Stomach (tissue), 9 donors: ENCODE results near the gene CREBRF. TPM values are rescaled to one million over a fixed set of nuclear protein-coding genes. Genes with fewer than 3 reads are reported as not detected.

Source experiments
- DNase-seq, 2 donors: peaks; one replicate each; pipeline versions ENCODE4 v3.0.0 to v3.0.0-alpha.2; 2013 to 2019
- H3K27ac ChIP-seq, 5 donors: fragments of 200-600 bp in 4 of 5; sonication (generic) in 4 of 5; one replicate each; pipeline ENCODE4 v1.5.1; 2013 to 2019; ENCODE audit warnings: mild to moderate bottlenecking in 1 of 5, moderate library complexity in 1 of 5
- H3K27me3 ChIP-seq, 3 donors: fragments of 200-600 bp; sonication (generic); one replicate each; pipeline ENCODE4 v1.5.1; 2017 to 2019; ENCODE audit warnings: mixed run types in 1 of 3
- H3K36me3 ChIP-seq, 4 donors: fragments of 200-600 bp; sonication (generic); 1 replicate in 3 of 4; 2 replicates in 1 of 4; pipeline ENCODE4 v1.5.1; 2016 to 2019
- H3K4me1 ChIP-seq, 4 donors: fragments of 200-600 bp; sonication (generic); one replicate each; pipeline ENCODE4 v1.5.1; 2016 to 2019
- H3K4me3 ChIP-seq, 4 donors: fragments of 200-600 bp; sonication (generic) in 3 of 4; one replicate each; pipeline ENCODE4 v1.5.1; 2016 to 2019; ENCODE audit warnings: mild to moderate bottlenecking in 1 of 4
- H3K9me3 ChIP-seq, 4 donors: fragments of 200-600 bp; sonication (generic); one replicate each; pipeline ENCODE4 v1.5.1; 2016 to 2019
- CTCF ChIP-seq, 7 experiments: fragments of 450-650 bp in 4 of 7; fragments of 200-600 bp in 3 of 7; sonication (generic) in 3 of 7; IDR thresholded peaks; one replicate each; pipeline ENCODE4 v1.5.1; 2016 to 2019; ENCODE audit warnings: antibody characterized with exemption in 7 of 7, control low read depth in 2 of 7, mild to moderate bottlenecking in 1 of 7
- EP300 ChIP-seq: sonication (generic); formaldehyde crosslinking; IDR thresholded peaks from one replicate; pipeline ENCODE4 v1.6.1; 2017; ENCODE audit warnings: antibody characterized with exemption
- POLR2A ChIP-seq, 4 donors: fragments of 450-650 bp; IDR thresholded peaks; one replicate each; pipeline ENCODE4 v1.6.1; 2016; ENCODE audit warnings: antibody characterized with exemption in 4 of 4, control low read depth in 2 of 4, mild to moderate bottlenecking in 1 of 4, moderate library complexity in 1 of 4
- POLR2AphosphoS5 ChIP-seq, 3 donors: sonication (generic); formaldehyde crosslinking; IDR thresholded peaks; one replicate each; pipeline ENCODE4 v1.6.1; 2016; ENCODE audit warnings: antibody characterized with exemption in 3 of 3
- WGBS, 5 donors: extraction: QIAGEN DNeasy Blood & Tissue Kit in 3 of 5; methylation state at CpG; one replicate each; pipeline versions ENCODE4 v1.1.5 to v1.1.7; 2013 to 2018; 5-methylcytosine and 5-hydroxymethylcytosine counted together
- intact Hi-C: fragments of 100-400 bp; cut with DNase I; formaldehyde crosslinking; loops from one replicate; pipeline ENCODE4 v1.15.1; 2023; ENCODE audit warnings: low total_unique reads
- polyA plus RNA-seq, 3 donors: library from polyadenylated mRNA; stranded (reverse); fragments of 200-250 nt; gene quantifications; one replicate each; pipeline ENCODE4 v1.2.3, GENCODE V29; 2013
- total RNA-seq, 5 donors: library from RNA; depleted of rRNA; stranded (reverse); fragments of >200 nt; gene quantifications; one replicate each; pipeline versions ENCODE4 v1.1.0 to v1.2.3, GENCODE V29; 2014 to 2016
- donor health status: healthy with polysubstance abuse.
- donor health status: Bipolar disorder and iron deficiency.
- donor health status: healthy.

CREBRF gene
- total and polyA plus RNA-seq, 8 donors, result 3.2 to 42.3 (median 20.4) TPM

GRCh38 chr5:173159256-173159655 is 103.1 kb downstream of the CREBRF start:
- no peak for DNase-seq
- H3K36me3 ChIP-seq, result peaks cover 42 to 100% (median 100%) of the 10 kb centered on the region in 4 donors
- intact Hi-C loops, result no loop called here
- H3K27me3 ChIP-seq, result no peaks in the 10 kb centered on the region
- no peaks in the 10 kb centered on the region for H3K9me3 ChIP-seq
- TF ChIP-seq POLR2AphosphoS5 (IDR thresholded peaks at IDR 0.05), result no peak
- TF ChIP-seq CTCF (IDR thresholded peaks at IDR 0.05), result no peak
- no peak for TF ChIP-seq EP300
- TF ChIP-seq POLR2A (IDR thresholded peaks at IDR 0.05), result no peak
- no peak overlapping the region for H3K27ac ChIP-seq
- no peak overlapping the region for H3K4me3 ChIP-seq
- H3K4me1 ChIP-seq, result no peaks in the 10 kb centered on the region
- 62 to 98% (median 93%) methylated on average over 3 of the region's 3 CpGs for WGBS, 5 donors

GRCh38 chr5:173161148-173161547 is 105.0 kb downstream of the CREBRF start:
- H3K4me1 ChIP-seq, result no peaks in the 10 kb centered on the region
- H3K27ac ChIP-seq, result no peak overlapping the region
- WGBS, 5 donors, result 92 to 99% (median 95%) methylated on average over 5 of the region's 5 CpGs
- H3K36me3 ChIP-seq, result peaks cover 26 to 91% (median 88%) of the 10 kb centered on the region in 4 donors
- no peak for TF ChIP-seq POLR2A (IDR thresholded peaks at IDR 0.05)
- no peak for TF ChIP-seq CTCF (IDR thresholded peaks at IDR 0.05)
- TF ChIP-seq EP300, result no peak
- no peak for TF ChIP-seq POLR2AphosphoS5 (IDR thresholded peaks at IDR 0.05)
- DNase-seq, result no peak
- intact Hi-C loops, result no loop called here
- H3K9me3 ChIP-seq, result no peaks in the 10 kb centered on the region
- no peak overlapping the region for H3K4me3 ChIP-seq
- H3K27me3 ChIP-seq, result no peaks in the 10 kb centered on the region

- intact Hi-C loops, result no loop called here
- WGBS, 5 donors, result 73 to 91% (median 88%) methylated on average over 3 to 7 of the region's 7 CpGs
- Histone ChIP-seq H3K27me3 (no peaks in the 10 kb centered on the region), H3K9me3 (no peaks in the 10 kb centered on the region), H3K27ac (no peak overlapping the region), H3K4me3 (no peak overlapping the region), H3K36me3 (peaks cover 17 to 71% (median 68%) of the 10 kb centered on the region in 4 donors), H3K4me1 (no peaks in the 10 kb centered on the region)
- peak in 1 of 2 donors; percentile 28 for DNase-seq
- no peak for TF ChIP-seq POLR2AphosphoS5 (IDR thresholded peaks at IDR 0.05)
- no peak for TF ChIP-seq POLR2A (IDR thresholded peaks at IDR 0.05)
- TF ChIP-seq CTCF (IDR thresholded peaks at IDR 0.05), result no peak
- TF ChIP-seq EP300, result no peak
Measured at GRCh38 chr5:173163219-173163618, 107.1 kb downstream of the CREBRF start.

- Histone ChIP-seq H3K36me3 (peaks cover 10 to 49% (median 46%) of the 10 kb centered on the region in 4 donors), H3K27ac (no peak overlapping the region), H3K4me3 (no peak overlapping the region), H3K9me3 (no peaks in the 10 kb centered on the region), H3K27me3 (no peaks in the 10 kb centered on the region), H3K4me1 (no peaks in the 10 kb centered on the region)
- TF ChIP-seq EP300 (no peak), POLR2A (IDR thresholded peaks at IDR 0.05) (no peak), POLR2AphosphoS5 (IDR thresholded peaks at IDR 0.05) (no peak), CTCF (IDR thresholded peaks at IDR 0.05) (no peak)
- intact Hi-C loops, result no loop called here
- peak in 1 of 2 donors; percentile 29 for DNase-seq
- 77 to 89% (median 85%) methylated on average over 2 of the region's 2 CpGs for WGBS, 5 donors
Measured at GRCh38 chr5:173165177-173166016, 109.2 kb downstream of the CREBRF start.
